GM19372 (cell line): ENCODE data around the gene TNK2.
"Not testable (repeated sequence)": the region's sequence is repeated elsewhere in the genome, so short reads cannot be mapped to it uniquely, and the experiment has no call there.

ENCODE experiments used
- ATAC-seq: cut with Tn5 transposase; IDR thresholded peaks from one replicate; pipeline ENCODE4 v1.9.1; 2021; ENCODE audit warnings: mild to moderate bottlenecking, low read depth, moderate library complexity; ENCODE audit not compliant: unreplicated experiment

TNK2 gene

DNA sequence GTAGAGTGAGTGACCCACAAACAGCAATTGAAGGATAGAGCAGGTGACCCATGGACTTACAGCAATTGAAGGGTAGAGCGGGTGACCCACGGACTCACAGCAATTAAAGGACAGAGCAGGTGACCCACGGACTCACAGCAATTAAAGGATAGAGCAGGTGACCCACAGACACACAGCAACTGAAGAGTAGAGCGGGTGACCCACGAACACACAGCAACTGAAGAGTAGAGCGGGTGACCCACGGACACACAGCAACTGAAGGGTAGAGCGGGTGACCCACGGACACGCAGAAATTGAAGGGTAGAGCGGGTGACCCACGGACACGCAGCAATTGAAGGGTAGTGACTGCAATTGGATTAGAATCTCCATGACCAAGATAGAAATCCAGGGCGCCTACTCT, 9.8 kb upstream of the TNK2 start:
- ATAC-seq = no peak

GRCh38 chr3:195916991-195917390, 8.6 kb upstream of the TNK2 start:
- ATAC-seq = no peak

GRCh38 chr3:195916291-195916690, 7.9 kb upstream of the TNK2 start:
- ATAC-seq = no peak

GRCh38 chr3:195914648-195915473, 6.5 kb upstream of the TNK2 start:
- ATAC-seq = peak; percentile 96

- ATAC-seq = not testable (repeated sequence)
Measured at GRCh38 chr3:195914146-195914545, 5.8 kb upstream of the TNK2 start.

GRCh38 chr3:195913382-195913781, 5.0 kb upstream of the TNK2 start:
- ATAC-seq = no peak

DNA sequence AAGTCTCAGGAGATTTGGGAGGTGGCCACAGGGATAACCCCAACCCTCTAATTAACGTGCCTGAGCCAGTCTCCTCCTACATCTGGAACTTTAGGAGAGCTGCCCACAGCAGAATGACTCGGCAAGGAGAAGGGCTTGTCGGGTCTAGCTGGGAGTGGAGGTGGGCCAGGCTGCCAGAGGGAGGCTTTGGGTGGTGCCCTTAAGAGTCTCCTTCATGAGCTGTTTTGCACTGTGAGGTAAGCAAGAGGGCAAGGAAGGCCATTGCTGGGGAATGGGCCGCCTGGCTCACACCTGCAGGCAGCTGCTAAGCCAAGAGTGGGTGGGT, 3.6 kb upstream of the TNK2 start:
- ATAC-seq = no peak

DNA sequence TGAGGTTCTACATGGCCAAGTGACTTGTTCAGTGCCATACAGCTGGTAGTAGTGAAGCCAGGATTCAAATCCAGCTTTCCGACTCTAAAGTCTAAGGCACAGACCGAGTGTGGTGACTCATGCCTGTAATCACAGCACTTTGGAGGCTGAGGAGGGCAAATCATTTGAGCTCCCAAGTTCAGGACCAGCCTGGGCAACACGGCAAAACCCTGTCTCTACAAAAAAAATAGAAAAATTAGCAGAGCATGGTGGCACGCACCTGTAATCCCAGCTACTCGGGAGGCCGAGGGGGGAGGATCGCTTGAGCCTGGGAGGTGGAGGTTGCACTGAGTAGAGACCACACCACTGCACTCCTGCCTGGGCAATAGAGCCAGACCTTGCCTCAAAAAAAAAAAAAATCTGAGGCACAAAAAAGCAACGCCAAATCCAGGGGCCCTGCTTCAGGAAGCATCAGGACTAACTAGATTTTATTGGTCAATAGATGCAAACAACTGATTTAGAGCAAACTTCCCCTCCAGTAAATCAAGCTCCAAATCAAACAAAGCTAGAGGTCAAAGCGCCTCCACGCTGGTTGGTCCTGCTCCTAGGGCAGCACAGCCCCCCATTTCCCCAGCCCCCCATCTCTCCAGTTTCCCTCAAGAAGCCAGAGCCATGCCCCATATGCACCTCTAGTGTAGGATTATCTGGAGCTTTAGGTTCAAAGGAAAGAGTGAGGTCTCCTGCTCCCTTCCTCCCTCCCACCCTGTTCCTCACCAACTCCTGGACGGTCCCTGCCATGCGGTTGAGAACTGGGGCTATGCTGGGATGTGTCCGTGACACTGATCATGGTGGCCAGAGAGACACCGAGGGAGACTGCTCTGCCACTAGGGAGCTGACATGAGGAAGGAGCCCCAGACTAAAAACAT, 2.9 kb upstream of the TNK2 start:
- ATAC-seq = no peak

DNA sequence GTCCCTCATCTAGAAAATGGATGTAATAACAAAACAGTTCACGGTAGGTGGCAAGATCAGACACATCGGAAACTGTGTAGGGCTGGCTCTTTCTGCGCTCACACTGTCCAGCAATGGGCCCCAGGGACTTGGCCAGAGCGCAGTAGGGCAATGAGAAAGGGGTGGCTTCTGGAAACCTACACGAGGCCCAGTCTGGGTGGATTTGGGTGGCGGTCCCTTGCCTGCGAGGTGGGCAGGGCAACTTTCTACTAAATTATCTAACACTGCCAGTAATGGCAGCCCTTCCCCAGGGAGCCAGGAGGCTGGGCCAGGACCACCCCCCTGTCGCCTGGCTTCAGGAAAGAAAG, 2.1 kb upstream of the TNK2 start:
- no peak for ATAC-seq

- peak; percentile 43 for ATAC-seq
Measured at GRCh38 chr3:195909644-195910498, 1.5 kb upstream of the TNK2 start.

GRCh38 chr3:195908694-195909581, 587 bp upstream of the TNK2 start:
- ATAC-seq = peak; percentile 33

DNA sequence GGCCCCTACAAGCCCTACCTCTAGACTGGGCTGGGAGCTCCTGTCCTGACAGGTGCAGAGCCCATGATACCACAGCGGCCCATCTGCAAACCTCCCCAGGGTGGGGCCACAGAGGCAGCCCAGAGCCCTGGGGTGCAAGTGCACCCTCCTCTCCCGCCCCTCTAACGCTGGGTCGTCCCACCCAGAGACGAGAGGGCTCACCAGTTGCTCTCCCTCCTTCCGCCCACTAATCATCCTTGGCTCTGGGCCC, 742 bp downstream of the TNK2 start:
- ATAC-seq = no peak

DNA sequence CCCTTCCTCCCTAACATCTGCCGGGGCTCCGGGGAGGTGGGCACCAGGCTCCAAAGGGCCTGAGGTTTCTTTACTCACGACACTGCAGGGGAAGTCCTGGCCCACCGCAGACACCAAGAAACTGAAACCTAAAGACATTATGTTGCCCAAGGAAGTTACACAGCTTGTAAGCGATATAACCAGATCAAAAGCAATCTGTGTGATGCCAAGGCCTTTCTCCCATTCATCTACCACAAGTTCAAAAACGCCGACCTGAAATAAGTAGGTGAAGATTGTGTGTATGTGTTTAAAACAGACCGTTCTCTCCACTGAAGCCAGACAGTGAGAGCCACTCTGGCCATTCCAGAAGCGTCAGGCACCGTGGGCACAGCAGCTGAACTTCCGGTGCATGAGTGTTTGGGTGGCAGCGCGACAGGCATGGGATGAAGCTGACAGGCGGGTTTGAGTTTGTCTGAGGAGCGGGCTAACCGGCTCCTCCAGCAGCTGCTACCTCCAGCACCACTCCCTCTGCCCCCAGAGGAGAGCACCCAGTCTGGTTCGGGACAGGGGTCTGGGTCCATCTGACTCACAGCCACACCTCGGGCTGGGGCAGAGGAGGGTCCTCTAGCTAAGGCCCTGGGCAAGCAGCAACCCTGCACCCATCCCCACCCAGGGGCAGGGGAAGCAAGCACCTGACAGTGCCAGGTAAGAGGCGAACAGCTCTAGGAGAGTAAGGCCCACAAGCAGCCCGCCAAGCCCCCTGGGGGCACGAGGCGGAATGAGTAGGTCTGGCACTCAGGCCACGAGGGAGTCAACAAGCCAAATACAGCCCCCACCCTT, 1.3 kb downstream of the TNK2 start:
- ATAC-seq = no peak

- ATAC-seq = no peak
Measured at GRCh38 chr3:195905970-195906864, 2.1 kb downstream of the TNK2 start.

DNA sequence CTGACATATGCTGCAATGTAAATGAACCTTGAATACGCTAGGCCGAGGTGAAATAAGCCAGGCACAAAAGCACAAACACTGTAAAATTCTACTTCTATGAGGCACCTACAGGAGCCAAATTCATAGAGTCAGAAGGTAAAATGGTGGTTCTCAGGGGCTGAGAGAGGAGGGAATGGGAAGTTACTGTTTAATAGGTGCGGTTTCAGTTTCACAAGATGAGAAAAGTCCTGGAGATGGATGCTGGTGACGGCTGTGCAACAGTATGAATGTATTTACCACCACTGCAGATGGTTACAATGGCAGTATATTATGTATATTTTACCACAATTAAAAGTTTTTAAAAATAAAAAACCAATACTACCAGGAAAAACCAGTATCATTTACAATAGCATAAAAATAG, 4.0 kb downstream of the TNK2 start:
- ATAC-seq = no peak

DNA sequence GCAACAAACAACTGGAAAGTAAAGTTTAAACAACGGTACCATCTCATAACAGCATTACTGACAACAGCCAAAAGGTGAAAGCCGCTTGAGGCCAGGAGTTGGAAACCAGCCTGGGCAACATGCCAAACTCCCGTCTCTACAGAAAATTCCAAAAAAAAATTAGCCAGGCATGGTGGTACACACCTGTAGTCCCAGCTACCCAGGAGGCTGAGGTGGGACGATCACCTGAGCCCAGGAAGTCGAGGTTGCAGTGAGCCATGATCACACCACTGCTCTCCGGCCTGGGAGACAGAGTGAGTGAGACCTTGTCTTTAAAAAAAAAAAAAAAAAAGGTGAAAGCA, 4.4 kb downstream of the TNK2 start:
- ATAC-seq = no peak

DNA sequence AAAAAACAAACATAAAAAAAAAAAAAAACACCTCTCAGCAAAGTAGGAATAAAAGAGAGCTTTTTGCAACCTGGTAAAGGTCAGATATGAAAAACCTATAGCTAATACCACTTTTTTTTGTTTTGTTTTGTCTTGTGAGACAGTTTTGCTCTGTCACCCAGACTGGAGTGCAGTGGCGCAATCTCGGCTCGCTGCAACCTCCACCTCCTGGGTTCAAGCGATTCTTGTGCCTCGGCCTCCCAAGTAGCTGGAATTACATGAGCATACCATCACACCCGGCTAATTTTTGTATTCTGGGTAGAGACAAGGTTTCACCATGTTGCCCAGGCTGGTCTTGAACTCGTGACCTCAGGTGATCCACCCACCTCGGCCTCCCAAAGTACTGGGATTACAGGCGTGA, 5.7 kb downstream of the TNK2 start:
- ATAC-seq = not testable (repeated sequence)

DNA sequence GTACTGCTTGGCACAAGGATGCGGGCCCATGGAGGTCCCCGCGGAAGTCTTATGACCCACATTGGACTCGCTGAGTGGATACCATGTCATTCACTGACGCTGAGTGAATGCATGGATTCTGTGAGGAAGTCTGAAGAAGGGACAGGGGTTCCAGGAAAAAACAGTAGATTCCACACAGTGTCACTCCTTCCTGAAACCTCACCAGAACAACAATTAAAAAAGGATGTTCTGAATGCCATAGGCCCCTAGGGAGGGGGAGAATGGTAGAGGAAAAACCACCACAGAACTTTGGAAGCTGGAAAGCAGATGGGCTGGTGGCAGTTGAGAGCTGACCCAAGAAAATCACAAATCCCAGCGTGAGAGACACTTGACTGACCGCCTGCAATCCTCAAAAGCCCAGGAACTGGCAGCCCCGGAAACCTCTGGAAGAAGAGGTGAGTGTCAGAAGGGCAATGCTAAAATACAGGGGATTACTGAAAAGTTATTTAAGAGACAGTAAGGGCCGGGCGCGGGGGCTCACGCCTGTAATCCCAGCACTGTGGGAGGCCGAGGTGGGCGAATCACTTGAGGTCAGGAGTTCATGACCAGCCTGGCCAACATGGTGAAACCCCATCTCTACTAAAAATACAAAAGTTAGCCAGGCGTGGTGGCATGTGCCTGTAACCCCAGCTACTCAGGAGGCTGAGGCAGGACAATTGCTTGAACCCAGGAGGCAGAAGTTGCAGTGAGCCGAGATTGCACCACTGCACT, 6.3 kb downstream of the TNK2 start:
- not testable (repeated sequence) for ATAC-seq
